HepG2 (cell line): ENCODE results near the gene GDPD5. TPM values are rescaled to one million over a fixed set of nuclear protein-coding genes. Genes with fewer than 3 reads are reported as not detected.

Source experiments
- ADNP ChIP-seq: sonication (generic); formaldehyde crosslinking; IDR thresholded peaks from 2 replicates; pipeline ENCODE4 v1.4.0; 2020; ENCODE audit warnings: missing genetic modification reagents
- CTCF ChIP-seq: sonication (generic); formaldehyde crosslinking; IDR thresholded peaks from 2 replicates; pipeline ENCODE4 v1.5.0; 2020; ENCODE audit warnings: mild to moderate bottlenecking, missing genetic modification reagents, moderate library complexity
- FOSL2 ChIP-seq: sonication (generic); formaldehyde crosslinking; IDR thresholded peaks from 2 replicates; pipeline ENCODE4 v1.4.0; 2020; ENCODE audit warnings: missing genetic modification reagents
- GABPB1 ChIP-seq: IDR thresholded peaks from 2 replicates; pipeline ENCODE4 v1.6.1; 2016; ENCODE audit warnings: mild to moderate bottlenecking, missing genetic modification reagents, moderate library complexity, missing compliant biosample characterization
- GATA4 ChIP-seq: sonication (generic); IDR thresholded peaks from 2 replicates; pipeline ENCODE4 v1.6.1; 2016; ENCODE audit warnings: antibody characterized with exemption, low read depth, borderline replicate concordance
- HNRNPK ChIP-seq: fragments of 200-400 bp; formaldehyde crosslinking; IDR thresholded peaks from 2 replicates; pipeline ENCODE4 v1.6.1; 2018; ENCODE audit warnings: low read length, low read depth, moderate library complexity, mild to moderate bottlenecking; ENCODE audit not compliant: poor library complexity, severe bottlenecking
- IRF2 ChIP-seq: IDR thresholded peaks from 2 replicates; pipeline ENCODE4 v1.6.1; 2018; ENCODE audit warnings: missing genetic modification reagents, missing compliant biosample characterization
- KAT2B ChIP-seq: fragments of 150-350 bp; IDR thresholded peaks from 2 replicates; pipeline ENCODE4 v1.6.1; 2014; ENCODE audit warnings: low read depth, low read length, borderline replicate concordance
- KDM3A ChIP-seq: IDR thresholded peaks from 2 replicates; pipeline ENCODE4 v1.6.1; 2018; ENCODE audit warnings: low read depth, missing compliant biosample characterization
- KLF11 ChIP-seq: IDR thresholded peaks from 2 replicates; pipeline ENCODE4 v1.6.1; 2016; ENCODE audit warnings: missing compliant biosample characterization
- SALL2 ChIP-seq: sonication (generic); formaldehyde crosslinking; IDR thresholded peaks from 2 replicates; pipeline ENCODE4 v1.8.1; 2023; ENCODE audit warnings: mild to moderate bottlenecking, missing genetic modification reagents, inconsistent platforms
- SNRNP70 ChIP-seq: fragments of 200-400 bp; formaldehyde crosslinking; IDR thresholded peaks from 2 replicates; pipeline ENCODE4 v1.6.1; 2017; ENCODE audit warnings: mild to moderate bottlenecking, low read depth, low read length, moderate library complexity
- TMF1 ChIP-seq: sonication (generic); formaldehyde crosslinking; IDR thresholded peaks from 2 replicates; pipeline ENCODE4 v1.8.1; 2022; ENCODE audit warnings: low read depth, missing genetic modification reagents
- YY1 ChIP-seq: IDR thresholded peaks from 2 replicates; pipeline ENCODE4 v1.6.1; 2011; ENCODE audit warnings: low read length, low read depth, moderate library complexity, mild to moderate bottlenecking; ENCODE audit not compliant: insufficient read depth, insufficient replicate concordance
- ZMYM4 ChIP-seq: sonication (generic); formaldehyde crosslinking; IDR thresholded peaks from 2 replicates; pipeline ENCODE4 v1.8.1; 2023; ENCODE audit warnings: mild to moderate bottlenecking, missing genetic modification reagents
- ZNF280D ChIP-seq: sonication (generic); formaldehyde crosslinking; IDR thresholded peaks from 2 replicates; pipeline ENCODE4 v1.5.1; 2020; ENCODE audit warnings: mild to moderate bottlenecking, missing genetic modification reagents
- ZNF552 ChIP-seq: sonication (generic); formaldehyde crosslinking; IDR thresholded peaks from 2 replicates; pipeline ENCODE4 v1.9.0; 2022; ENCODE audit warnings: missing genetic modification reagents, mild to moderate bottlenecking, borderline replicate concordance
- ZNF816 ChIP-seq: sonication (generic); formaldehyde crosslinking; IDR thresholded peaks from 2 replicates; pipeline ENCODE4 v1.8.0; 2022; ENCODE audit warnings: missing genetic modification reagents, mild to moderate bottlenecking, borderline replicate concordance
- ZNF891 ChIP-seq: sonication (generic); formaldehyde crosslinking; IDR thresholded peaks from 2 replicates; pipeline ENCODE4 v1.5.0; 2020; ENCODE audit warnings: mild to moderate bottlenecking, missing genetic modification reagents
- ZSCAN9 ChIP-seq: IDR thresholded peaks from 2 replicates; pipeline ENCODE4 v1.6.1; 2016; ENCODE audit warnings: borderline replicate concordance
- polyA plus RNA-seq, 8 experiments: library from polyadenylated mRNA; depleted of rRNA in 3 of 8; stranded (reverse) in 7 of 8; unstranded in 1 of 8; fragments of >200 nt; fragmentation: Illumina TruSeq in 4 of 8; extraction: Trizol in 4 of 8; gene quantifications; 2 replicates each; pipeline versions ENCODE4 v1.2.1 to v1.2.3, GENCODE V29; 2011 to 2016; ENCODE audit warnings: low read depth in 4 of 8, missing spikeins in 1 of 8, mixed read lengths in 1 of 8; ENCODE audit not compliant: insufficient read depth in 1 of 8
- total RNA-seq, 5 experiments: library from RNA; depleted of rRNA; stranded (reverse); fragments of >200 nt; fragmentation: Illumina TruSeq; extraction: Trizol; gene quantifications; 2 replicates each; pipeline ENCODE4 v1.2.3, GENCODE V29; 2016; ENCODE audit warnings: low read depth in 1 of 5
- TF ChIP-seq, protein P1 (sequence below): sonication (generic); formaldehyde crosslinking; IDR thresholded peaks from 2 replicates; pipeline ENCODE4 v1.5.0; 2020; ENCODE audit warnings: mild to moderate bottlenecking, missing genetic modification reagents

The GDPD5 gene
- total and polyA plus RNA-seq, 2 of the 13 experiments (the other 11 are each of a cell fraction or from before 2014, with no cell fraction given), result 55.0 to 67.5 TPM

- peak; percentile 46 for TF ChIP-seq YY1
- peak; percentile 20; the same call in 1 of the 2 replicates for TF ChIP-seq IRF2
- TF ChIP-seq KAT2B, result no peak
- TF ChIP-seq ZNF816 (CRISPR knock-in tag), result peak; percentile 87; the same call in 1 of the 2 replicates
- TF ChIP-seq GABPB1, result peak; percentile 93
- TF ChIP-seq CTCF (CRISPR knock-in tag), result peak; percentile 2; the same call in 1 of the 2 replicates
- no peak for TF ChIP-seq ZSCAN9
- TF ChIP-seq SNRNP70, result no peak
- TF ChIP-seq SALL2 (CRISPR knock-in tag), result 0 out of 2 replicates have a peak, but pooled peaks have one; percentile 21
- 0 out of 2 replicates have a peak, but pooled peaks have one; percentile 28 for TF ChIP-seq ZNF891 (CRISPR knock-in tag)
- TF ChIP-seq ZNF552 (CRISPR knock-in tag), result 0 out of 2 replicates have a peak, but pooled peaks have one; percentile 9
- TF ChIP-seq KLF11, result no peak
- peak; percentile 26; the same call in 1 of the 2 replicates for TF ChIP-seq FOSL2
- TF ChIP-seq, protein P1, sequence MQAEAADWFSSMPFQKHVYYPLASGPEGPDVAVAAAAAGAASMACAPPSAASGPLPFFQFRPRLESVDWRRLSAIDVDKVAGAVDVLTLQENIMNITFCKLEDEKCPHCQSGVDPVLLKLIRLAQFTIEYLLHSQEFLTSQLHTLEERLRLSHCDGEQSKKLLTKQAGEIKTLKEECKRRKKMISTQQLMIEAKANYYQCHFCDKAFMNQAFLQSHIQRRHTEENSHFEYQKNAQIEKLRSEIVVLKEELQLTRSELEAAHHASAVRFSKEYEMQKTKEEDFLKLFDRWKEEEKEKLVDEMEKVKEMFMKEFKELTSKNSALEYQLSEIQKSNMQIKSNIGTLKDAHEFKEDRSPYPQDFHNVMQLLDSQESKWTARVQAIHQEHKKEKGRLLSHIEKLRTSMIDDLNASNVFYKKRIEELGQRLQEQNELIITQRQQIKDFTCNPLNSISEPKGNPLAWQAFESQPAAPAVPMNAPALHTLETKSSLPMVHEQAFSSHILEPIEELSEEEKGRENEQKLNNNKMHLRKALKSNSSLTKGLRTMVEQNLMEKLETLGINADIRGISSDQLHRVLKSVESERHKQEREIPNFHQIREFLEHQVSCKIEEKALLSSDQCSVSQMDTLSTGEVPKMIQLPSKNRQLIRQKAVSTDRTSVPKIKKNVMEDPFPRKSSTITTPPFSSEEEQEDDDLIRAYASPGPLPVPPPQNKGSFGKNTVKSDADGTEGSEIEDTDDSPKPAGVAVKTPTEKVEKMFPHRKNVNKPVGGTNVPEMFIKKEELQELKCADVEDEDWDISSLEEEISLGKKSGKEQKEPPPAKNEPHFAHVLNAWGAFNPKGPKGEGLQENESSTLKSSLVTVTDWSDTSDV (CRISPR knock-in tag), result no peak
- TF ChIP-seq ZMYM4 (CRISPR knock-in tag), result peak; percentile 30
- 0 out of 2 replicates have a peak, but pooled peaks have one; percentile 52 for TF ChIP-seq ZNF280D (CRISPR knock-in tag)
- TF ChIP-seq TMF1 (CRISPR knock-in tag), result peak; percentile 29; the same call in 1 of the 2 replicates
- no peak for TF ChIP-seq ADNP (CRISPR knock-in tag)
- TF ChIP-seq KDM3A (CRISPR knock-in tag), result no peak
- peak; percentile 60 for TF ChIP-seq HNRNPK
- peak; percentile 43; the same call in 1 of the 2 replicates for TF ChIP-seq GATA4
Measured at GRCh38 chr11:75562048-75562835, 36.5 kb upstream of the GDPD5 start, which contains the start of gene SERPINH1 (continued).
